Subcutaneous adipose tissue (tissue), 4 donors: Measurements from ENCODE around the gene ACAN. TPM values are rescaled to one million over a fixed set of nuclear protein-coding genes. Genes with fewer than 3 reads are reported as not detected.

Experiments
- total RNA-seq, 4 donors: library from RNA; depleted of rRNA; stranded (reverse); fragments of >200 nt; gene quantifications; one replicate each; pipeline ENCODE4 v1.1.0, GENCODE V29; 2016
- TF ChIP-seq, protein P1 (sequence below): fragments of 450-650 bp; IDR thresholded peaks from one replicate; pipeline ENCODE4 v1.5.1; 2016; ENCODE audit warnings: low read depth, mild to moderate bottlenecking, control low read depth, antibody characterized with exemption, moderate library complexity

ACAN gene
- total RNA-seq, 4 donors from 2014 or later, result not detected

DNA sequence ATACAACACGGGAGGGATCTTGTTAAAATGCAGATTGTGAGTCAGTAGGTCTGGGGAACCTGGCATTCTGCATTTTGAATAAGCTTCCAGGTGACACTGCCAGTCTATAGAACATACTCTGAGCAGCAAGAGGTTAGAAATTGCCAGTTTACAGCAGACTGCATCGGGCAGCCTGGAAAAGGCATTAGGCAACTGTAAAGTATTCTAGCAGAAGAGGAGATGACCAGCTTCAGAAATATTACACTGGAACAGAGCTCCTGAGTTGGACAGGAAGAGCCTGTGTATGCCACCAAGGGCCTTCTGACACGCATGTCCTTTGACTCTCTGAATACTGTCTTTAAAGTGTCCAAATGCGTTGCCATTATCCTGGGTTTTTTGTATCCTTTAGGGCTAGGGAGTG lies 2.5 kb upstream of the ACAN start:
- TF ChIP-seq, protein P1, sequence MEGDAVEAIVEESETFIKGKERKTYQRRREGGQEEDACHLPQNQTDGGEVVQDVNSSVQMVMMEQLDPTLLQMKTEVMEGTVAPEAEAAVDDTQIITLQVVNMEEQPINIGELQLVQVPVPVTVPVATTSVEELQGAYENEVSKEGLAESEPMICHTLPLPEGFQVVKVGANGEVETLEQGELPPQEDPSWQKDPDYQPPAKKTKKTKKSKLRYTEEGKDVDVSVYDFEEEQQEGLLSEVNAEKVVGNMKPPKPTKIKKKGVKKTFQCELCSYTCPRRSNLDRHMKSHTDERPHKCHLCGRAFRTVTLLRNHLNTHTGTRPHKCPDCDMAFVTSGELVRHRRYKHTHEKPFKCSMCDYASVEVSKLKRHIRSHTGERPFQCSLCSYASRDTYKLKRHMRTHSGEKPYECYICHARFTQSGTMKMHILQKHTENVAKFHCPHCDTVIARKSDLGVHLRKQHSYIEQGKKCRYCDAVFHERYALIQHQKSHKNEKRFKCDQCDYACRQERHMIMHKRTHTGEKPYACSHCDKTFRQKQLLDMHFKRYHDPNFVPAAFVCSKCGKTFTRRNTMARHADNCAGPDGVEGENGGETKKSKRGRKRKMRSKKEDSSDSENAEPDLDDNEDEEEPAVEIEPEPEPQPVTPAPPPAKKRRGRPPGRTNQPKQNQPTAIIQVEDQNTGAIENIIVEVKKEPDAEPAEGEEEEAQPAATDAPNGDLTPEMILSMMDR, result no peak

DNA sequence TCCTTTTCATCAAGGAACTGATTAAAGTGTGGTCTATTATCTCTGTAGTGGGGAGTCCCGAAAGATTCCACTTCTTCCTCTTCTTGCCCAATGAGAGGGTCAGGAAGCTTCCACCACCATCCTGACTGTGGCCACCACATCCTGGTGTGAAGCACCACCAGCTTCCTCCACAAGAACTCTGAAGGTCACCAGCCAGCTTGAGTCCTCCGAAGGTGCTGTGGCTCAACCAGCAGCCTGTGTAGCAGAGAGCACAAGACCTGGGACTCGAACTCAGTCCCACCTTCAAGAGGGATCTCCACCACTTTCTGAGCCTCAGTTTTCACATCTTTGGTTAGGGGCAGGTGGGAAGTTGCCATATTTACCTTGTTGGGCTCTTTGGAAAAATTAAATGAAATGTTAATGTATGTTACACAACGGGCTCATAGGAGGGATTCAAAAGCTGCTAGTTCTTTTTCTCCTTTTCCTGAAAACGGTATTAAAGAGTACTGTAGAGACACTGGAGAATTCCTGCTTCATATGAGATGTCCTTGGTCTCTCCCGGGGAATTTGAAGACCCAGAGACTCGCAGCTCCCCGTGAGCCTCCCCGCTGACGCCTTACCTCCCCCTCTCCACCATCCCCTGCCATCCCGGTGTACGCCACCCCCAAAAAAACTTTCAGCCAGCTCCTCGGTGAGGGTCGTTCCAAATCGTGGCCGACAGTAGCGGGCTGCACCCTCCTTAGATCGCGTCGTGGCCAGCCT lies 816 bp upstream of the ACAN start:
- TF ChIP-seq, protein P1, result no peak

DNA sequence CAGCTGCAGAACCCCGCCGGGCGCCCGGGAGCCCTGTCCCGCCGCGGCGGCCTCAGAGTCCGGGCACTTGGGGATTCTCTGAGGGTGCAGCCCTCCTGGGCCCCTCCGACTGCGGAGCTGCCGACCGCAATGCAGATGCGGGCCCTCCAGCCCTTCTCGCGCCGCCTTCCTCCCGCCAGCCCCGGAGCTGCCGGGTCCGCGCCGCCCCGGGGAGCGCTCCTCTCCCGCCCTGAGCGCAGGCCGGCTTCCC lies 320 bp upstream of the ACAN start:
- TF ChIP-seq, protein P1, result no peak

DNA sequence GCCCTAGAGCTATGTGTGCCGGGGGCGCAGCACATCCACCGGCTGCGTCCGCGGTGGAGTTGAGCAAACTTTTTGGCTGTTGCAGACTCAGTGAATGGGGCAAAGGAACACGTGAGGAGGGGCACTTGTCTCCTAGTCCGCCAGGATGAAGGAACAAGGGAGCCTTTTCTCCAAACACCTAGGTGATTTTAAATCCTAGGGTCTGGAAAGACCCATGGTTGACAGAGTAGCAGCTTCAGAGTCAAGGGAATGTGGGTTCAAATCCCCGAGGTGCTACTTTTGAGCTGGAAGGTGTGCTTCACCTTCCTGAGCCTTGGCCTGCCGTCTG lies 648 bp downstream of the ACAN start:
- TF ChIP-seq, protein P1, result no peak

DNA sequence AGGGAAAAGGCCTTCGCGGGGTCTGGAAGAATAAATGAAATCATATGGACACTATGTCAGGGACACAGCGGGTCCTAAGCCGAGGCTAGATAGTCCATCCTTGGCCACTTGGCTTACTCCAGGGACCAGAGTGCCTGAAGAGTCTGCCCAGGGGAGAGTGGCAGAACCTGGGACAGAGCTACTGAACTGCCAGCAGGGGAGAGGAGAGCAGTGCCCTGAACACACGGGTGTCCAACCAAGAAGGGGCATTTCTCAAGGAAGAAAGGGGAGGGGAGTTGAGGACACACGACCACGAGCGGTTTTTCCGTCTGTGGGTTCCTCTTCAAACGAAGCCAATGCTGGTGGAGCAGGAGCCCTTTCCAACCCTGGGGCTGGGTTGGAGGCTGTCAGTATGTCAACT lies 1.0 kb downstream of the ACAN start:
- TF ChIP-seq, protein P1, result no peak

DNA sequence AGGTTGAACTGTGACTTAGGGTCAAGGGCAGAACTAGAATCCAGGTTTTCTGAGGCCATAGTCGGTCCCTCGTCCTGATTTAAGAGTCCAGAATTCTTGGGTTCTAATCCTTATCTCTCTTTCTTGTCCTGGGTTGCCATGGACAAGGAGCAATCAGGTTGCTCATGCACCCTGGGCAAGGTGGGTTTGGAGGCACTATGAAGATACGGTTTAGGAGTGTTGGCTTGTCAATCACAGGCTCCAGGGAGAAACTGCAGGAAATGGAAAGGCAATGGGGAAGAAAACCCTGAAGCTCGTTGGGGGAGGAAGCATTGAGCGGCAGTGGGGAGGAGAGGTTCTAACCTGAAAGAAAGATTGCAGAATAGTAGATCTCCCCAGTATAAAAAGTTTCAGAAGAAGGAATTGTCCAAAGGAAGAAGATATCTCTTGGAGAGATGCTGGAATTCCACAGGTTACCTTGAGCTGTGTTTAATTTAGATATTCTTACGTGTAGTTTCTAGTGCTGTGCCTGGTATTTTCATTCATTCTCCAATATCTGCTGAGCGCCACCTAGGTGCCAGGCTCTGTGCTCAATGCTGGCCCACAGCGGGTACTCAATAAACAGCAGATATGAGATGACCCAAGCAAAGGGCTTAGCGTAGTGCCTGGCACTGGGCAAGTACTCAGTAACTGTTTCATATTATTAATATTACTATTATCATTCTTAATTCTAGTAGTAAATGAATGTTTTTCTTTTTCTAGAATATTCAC lies 2.0 kb downstream of the ACAN start:
- TF ChIP-seq, protein P1, result no peak

DNA sequence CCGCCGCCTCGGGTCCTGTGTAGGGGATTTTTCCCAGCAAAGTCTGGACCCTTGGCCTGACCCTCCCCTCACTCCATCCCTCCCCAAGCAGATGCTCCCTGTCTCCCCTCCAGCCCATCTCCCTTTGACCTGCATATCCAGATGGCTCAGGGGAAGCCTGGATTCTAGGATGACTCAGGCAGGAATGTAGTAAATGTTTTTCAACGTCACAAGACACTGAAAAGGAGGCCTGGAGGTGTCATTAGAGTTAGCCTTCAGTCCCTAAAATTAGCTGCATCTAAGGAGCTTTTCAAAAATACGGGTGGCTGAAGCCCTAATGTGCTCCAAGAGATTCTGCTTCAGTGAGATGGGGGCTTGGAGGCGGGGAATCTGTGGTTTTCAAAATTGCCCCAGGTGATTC lies 7.2 kb downstream of the ACAN start:
- TF ChIP-seq, protein P1, result no peak
